SW 1271 (cell line): ENCODE results near the gene FBXO36.

ENCODE experiments used
- DNase-seq, 2 experiments: peaks; one replicate each; lab custom pipeline; 2025; lab: John Stamatoyannopoulos, UW

The FBXO36 gene

GRCh38 chr2:230050136-230050535 is 127.8 kb downstream of the FBXO36 start:
- DNase-seq = no peak

- no peak for DNase-seq
These were observed 130.0 kb downstream of the FBXO36 start for GRCh38 chr2:230052299-230052698.

GRCh38 chr2:230053753-230054478 is 131.6 kb downstream of the FBXO36 start:
- no peak for DNase-seq

- no peak for DNase-seq
These were observed 138.5 kb downstream of the FBXO36 start for GRCh38 chr2:230060672-230061293.
